ENCODE results near the gene SLC35F4.
"Not testable (repeated sequence)": the region's sequence is repeated elsewhere in the genome, so short reads cannot be mapped to it uniquely, and the experiment has no call there.

The SLC35F4 gene

GRCh38 chr14:57865403-57866198, at the start of gene SLC35F4:
TSS of gene SLC35F4 (minus strand) at chr14:57866092.
- DNase-seq, result no peak

- no peak for DNase-seq
Measured at GRCh38 chr14:57909626-57910025, 43.7 kb upstream of the SLC35F4 start.

- DNase-seq, result no peak
Measured at GRCh38 chr14:57903954-57904353, 38.1 kb upstream of the SLC35F4 start.

GRCh38 chr14:57898837-57899572, 33.1 kb upstream of the SLC35F4 start:
- DNase-seq, result no peak

- DNase-seq, result no peak
Measured at GRCh38 chr14:57897144-57897748, 31.4 kb upstream of the SLC35F4 start.

- DNase-seq, result peak in 1 of 2 experiments; percentile 35
Measured at GRCh38 chr14:57889245-57889644, 23.4 kb upstream of the SLC35F4 start.

GRCh38 chr14:57884175-57884574, 18.3 kb upstream of the SLC35F4 start:
- no peak for DNase-seq

GRCh38 chr14:57883061-57883460, 17.2 kb upstream of the SLC35F4 start:
- no peak for DNase-seq

- DNase-seq, result no peak
Measured at GRCh38 chr14:57879516-57879915, 13.6 kb upstream of the SLC35F4 start.

- DNase-seq, result no peak
Measured at GRCh38 chr14:57875985-57876384, 10.1 kb upstream of the SLC35F4 start.

GRCh38 chr14:57875296-57875695, 9.4 kb upstream of the SLC35F4 start:
- no peak for DNase-seq

- DNase-seq, result peak; percentile 4 to 23
Measured at GRCh38 chr14:57871459-57872080, 5.7 kb upstream of the SLC35F4 start.

GRCh38 chr14:57870686-57871457, 5.0 kb upstream of the SLC35F4 start:
- no peak for DNase-seq

- no peak for DNase-seq
Measured at GRCh38 chr14:57869617-57870016, 3.7 kb upstream of the SLC35F4 start.

- DNase-seq, result no peak
Measured at GRCh38 chr14:57866199-57866705, 360 bp upstream of the SLC35F4 start.

GRCh38 chr14:57865066-57865402, 858 bp downstream of the SLC35F4 start:
- DNase-seq, result no peak

GRCh38 chr14:57864659-57865058, 1.2 kb downstream of the SLC35F4 start:
- DNase-seq, result no peak

GRCh38 chr14:57863471-57863870, 2.4 kb downstream of the SLC35F4 start:
- no peak for DNase-seq

GRCh38 chr14:57855666-57856065, 10.2 kb downstream of the SLC35F4 start:
- not testable (repeated sequence) for DNase-seq

- DNase-seq, result no peak
Measured at GRCh38 chr14:57854571-57854970, 11.3 kb downstream of the SLC35F4 start.

GRCh38 chr14:57851354-57851753, 14.5 kb downstream of the SLC35F4 start:
- no peak for DNase-seq

- DNase-seq, result no peak
Measured at GRCh38 chr14:57848786-57849185, 17.1 kb downstream of the SLC35F4 start.
